Effector memory CD4-positive, alpha-beta T cell (primary cell): ENCODE measurements around the gene NYNRIN.

Experiments used
- DNase-seq, 3 donors: peaks; one replicate each; pipeline ENCODE4 v3.0.0-alpha.2; 2020
- H3K27ac ChIP-seq: 2 replicates; pipeline ENCODE4 v1.7.0; 2013; ENCODE audit warnings: mild to moderate bottlenecking, low read length, moderate library complexity; ENCODE audit not compliant: insufficient read depth, poor library complexity, severe bottlenecking
- H3K27me3 ChIP-seq: replicated peaks from 2 replicates; pipeline ENCODE4 v1.7.0; 2013; ENCODE audit warnings: mild to moderate bottlenecking, low read length; ENCODE audit not compliant: insufficient read depth, control insufficient read depth, poor library complexity, severe bottlenecking
- H3K36me3 ChIP-seq: 2 replicates; pipeline ENCODE4 v1.7.0; 2013; ENCODE audit warnings: mild to moderate bottlenecking, low read length, moderate library complexity; ENCODE audit not compliant: control insufficient read depth, insufficient read depth
- H3K4me1 ChIP-seq: 2 replicates; pipeline ENCODE4 v1.7.0; 2013; ENCODE audit warnings: low read length, mild to moderate bottlenecking; ENCODE audit not compliant: control insufficient read depth, insufficient read depth, poor library complexity, severe bottlenecking
- H3K4me3 ChIP-seq: 2 replicates; pipeline ENCODE4 v1.7.0; 2013; ENCODE audit warnings: low read length, low read depth, mild to moderate bottlenecking; ENCODE audit not compliant: insufficient read depth, poor library complexity, severe bottlenecking
- H3K9me3 ChIP-seq: 2 replicates; pipeline ENCODE4 v1.7.0; 2013; ENCODE audit warnings: mild to moderate bottlenecking, low read length, moderate library complexity; ENCODE audit not compliant: control insufficient read depth

NYNRIN gene

DNA sequence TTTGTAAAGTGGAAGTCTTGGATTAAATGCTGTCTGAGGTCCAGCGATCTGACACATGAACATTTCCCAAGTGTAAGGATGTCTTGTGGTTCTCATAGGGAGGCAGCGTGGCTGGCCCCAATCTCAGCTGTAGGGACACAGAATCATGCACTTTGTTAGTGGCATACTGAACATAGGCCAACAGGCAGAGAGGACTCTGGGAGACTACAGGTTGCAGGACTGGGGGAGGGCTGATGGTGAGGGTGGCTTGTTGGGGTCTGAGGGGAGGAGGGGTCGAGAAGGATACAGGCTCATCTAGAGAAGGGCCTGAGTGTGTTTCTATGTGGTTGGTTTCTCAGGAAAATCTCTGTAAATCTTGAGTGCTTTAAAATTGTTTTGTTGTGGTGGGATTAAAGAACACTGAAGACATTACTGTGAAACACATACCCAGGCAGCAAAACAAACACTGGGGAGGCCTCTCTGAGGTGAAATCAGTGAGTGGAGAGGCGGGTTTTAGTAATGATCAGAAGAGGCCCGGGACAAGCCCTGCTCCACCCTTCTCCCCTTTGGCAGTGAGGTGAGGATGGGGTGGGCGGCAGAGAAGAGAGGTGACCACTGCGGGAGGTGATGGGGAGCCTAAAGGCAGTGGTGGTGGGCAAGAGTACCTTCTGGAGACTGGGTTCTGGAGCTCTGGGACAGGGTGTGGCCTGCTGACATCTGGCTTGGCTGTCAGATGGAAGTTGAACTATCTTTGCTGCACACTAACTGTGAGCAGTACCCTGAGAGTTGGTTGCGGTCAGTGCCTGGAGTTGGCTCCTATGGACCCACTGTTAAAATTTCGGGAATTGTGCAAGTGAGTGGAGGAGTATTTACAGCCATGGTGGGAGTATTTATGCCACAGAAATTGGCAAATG is 3.3 kb downstream of the NYNRIN start:
- Histone ChIP-seq H3K4me1 (peaks cover 6% of the 10 kb centered on the region), H3K4me3 (no peak overlapping the region)
- DNase-seq: no peak

DNA sequence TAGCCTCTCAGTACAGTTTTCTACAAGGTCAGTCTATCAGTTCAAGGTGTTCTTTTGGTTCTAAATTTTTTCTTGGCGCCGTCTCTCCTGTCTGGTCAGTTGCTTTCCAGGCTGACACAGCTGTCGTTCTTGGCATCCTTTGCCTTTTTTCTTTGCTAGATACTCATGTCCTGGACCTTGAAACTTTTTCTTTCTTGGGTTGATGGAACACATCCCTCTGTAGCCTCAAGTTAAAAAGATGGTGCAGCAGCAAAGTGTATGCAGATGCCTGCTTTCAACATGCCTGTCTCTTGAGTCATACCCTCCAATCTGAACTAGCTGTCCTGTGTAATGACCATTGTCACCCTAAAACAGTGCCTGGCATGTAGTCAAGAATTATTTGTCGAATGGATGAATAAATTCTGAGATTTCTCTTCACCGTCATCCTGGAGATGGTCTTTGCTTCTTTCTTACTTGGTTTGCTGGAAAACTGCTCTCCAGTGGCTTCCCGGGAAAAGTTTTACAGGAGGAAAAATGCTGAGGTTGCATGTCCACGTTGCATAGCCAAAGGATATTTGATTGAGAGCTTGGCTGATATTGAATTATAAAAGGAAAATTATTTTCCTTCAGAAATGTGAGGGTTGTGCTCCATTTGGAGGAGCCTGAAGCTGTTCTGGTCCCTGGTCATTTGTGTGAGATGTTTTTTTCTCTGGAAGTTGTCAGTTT is 4.6 kb downstream of the NYNRIN start:
- H3K4me3 ChIP-seq: no peak overlapping the region
- H3K4me1 ChIP-seq: peaks cover 6% of the 10 kb centered on the region
- no peaks in the 10 kb centered on the region for H3K27me3 ChIP-seq
- H3K9me3 ChIP-seq: no peaks in the 10 kb centered on the region
- no peak overlapping the region for H3K27ac ChIP-seq
- DNase-seq: no peak
- H3K36me3 ChIP-seq: no peaks in the 10 kb centered on the region

More for the DNA sequence above, 3.3 kb downstream of the NYNRIN start:
- H3K36me3 ChIP-seq: no peaks in the 10 kb centered on the region
- H3K27me3 ChIP-seq: no peaks in the 10 kb centered on the region
- H3K27ac ChIP-seq: no peak overlapping the region
- no peaks in the 10 kb centered on the region for H3K9me3 ChIP-seq

DNA sequence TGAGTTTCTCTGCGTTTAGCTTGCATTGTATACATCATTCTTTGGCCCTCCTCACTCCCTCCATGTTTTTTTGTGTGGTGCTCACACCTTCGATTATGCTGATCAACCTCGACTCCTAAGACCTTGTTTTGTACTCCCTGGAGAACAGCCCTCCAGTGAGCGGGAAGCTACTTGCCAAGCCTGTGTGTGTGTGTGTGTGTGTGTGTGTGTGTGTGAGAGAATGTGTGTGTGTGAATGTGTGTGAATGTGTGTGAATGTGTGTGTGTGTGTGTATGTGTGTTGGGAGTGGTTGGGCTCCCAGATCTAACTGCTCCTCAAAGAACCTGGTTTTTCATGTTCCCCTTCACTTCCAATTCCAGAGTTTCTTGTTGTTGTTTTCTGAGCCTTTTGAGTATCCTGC is 6.0 kb downstream of the NYNRIN start:
- Histone ChIP-seq H3K36me3 (no peaks in the 10 kb centered on the region), H3K4me1 (no peaks in the 10 kb centered on the region), H3K9me3 (no peaks in the 10 kb centered on the region), H3K27ac (no peak overlapping the region), H3K4me3 (no peak overlapping the region), H3K27me3 (no peaks in the 10 kb centered on the region)
- no peak for DNase-seq

DNA sequence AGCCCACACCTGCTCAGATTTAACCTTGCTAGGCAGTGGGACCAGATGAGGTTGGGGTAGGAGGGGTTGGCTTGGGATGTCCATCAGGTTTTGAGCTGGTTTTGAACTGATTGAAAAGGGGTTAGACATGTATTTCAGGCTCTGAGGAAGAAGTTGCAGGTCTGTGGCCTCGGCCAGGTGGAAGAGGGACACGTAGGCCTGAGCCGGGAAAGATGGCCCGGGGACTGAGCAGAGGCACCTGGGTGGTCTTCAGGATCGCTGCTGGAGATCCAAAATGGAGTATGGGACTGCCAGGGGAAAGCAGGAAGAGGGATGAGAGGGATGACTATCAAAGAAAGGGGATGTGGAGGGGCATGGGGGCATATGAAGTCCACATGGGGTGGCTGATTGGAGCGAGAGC is 7.6 kb downstream of the NYNRIN start:
- H3K4me1 ChIP-seq: no peaks in the 10 kb centered on the region
- no peaks in the 10 kb centered on the region for H3K27me3 ChIP-seq
- no peaks in the 10 kb centered on the region for H3K9me3 ChIP-seq
- H3K27ac ChIP-seq: no peak overlapping the region
- DNase-seq: no peak
- no peaks in the 10 kb centered on the region for H3K36me3 ChIP-seq
- H3K4me3 ChIP-seq: no peak overlapping the region

DNA sequence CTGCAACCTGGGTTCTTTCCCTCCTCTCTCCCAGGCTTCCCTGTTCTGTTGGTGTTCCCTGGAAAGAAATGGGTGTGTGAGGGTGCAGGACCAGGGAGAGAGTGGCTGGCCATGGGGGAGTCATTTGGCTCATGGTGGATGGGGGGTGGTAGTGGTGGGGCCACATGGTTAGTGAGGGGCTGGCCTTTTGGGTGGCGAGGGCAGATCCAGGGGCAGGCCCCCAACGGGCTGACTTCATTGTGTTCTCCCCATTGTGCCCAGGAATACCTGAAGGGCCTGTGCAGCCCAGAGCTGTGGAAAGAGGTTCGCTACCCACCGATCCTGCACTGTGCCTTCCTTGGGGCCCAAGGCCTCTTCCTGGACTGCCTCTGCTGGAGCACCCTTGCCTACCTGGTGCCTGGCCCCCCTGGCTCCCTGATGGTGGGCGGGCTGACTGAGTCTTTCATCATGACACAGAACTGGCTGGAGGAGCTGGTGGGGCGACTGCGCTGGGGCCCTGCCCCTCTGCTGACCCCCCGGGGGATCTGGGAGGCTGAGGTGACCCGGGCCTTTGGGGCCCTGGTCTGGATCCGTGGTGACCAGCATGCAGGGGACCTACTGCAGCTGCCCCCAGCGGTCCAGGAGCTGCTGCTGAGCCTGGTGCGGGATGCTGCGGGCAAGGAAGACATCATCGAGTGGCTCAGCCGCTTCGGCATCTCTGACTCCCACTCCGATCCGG is 9.0 kb downstream of the NYNRIN start:
- H3K4me3 ChIP-seq: no peak overlapping the region
- H3K27ac ChIP-seq: no peak overlapping the region
- no peaks in the 10 kb centered on the region for H3K4me1 ChIP-seq
- H3K27me3 ChIP-seq: no peaks in the 10 kb centered on the region
- H3K36me3 ChIP-seq: no peaks in the 10 kb centered on the region
- no peak for DNase-seq
- H3K9me3 ChIP-seq: no peaks in the 10 kb centered on the region

DNA sequence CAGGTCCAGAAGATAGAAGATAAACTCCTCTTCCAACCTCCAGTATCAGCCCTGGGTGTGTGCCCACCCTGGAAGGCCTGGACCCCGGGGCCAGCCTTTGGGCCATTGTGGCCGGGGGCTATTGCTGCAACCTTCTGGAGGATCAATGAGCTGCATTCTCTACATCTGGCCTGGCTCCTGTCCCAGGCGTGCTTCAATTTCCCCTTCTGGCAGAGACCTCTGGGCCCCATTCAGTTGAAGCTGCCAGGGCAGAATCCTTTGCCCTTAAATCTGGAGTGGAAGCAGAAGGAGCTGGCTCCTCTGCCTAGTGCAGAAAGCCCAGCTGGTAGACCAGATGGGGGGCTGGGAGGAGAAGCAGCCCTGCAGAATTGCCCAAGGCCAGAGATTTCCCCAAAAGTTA is 10.0 kb downstream of the NYNRIN start:
- no peak overlapping the region for H3K4me3 ChIP-seq
- no peak for DNase-seq
- H3K27ac ChIP-seq: no peak overlapping the region
- H3K27me3 ChIP-seq: no peaks in the 10 kb centered on the region
- H3K9me3 ChIP-seq: no peaks in the 10 kb centered on the region
- no peaks in the 10 kb centered on the region for H3K4me1 ChIP-seq
- no peaks in the 10 kb centered on the region for H3K36me3 ChIP-seq

DNA sequence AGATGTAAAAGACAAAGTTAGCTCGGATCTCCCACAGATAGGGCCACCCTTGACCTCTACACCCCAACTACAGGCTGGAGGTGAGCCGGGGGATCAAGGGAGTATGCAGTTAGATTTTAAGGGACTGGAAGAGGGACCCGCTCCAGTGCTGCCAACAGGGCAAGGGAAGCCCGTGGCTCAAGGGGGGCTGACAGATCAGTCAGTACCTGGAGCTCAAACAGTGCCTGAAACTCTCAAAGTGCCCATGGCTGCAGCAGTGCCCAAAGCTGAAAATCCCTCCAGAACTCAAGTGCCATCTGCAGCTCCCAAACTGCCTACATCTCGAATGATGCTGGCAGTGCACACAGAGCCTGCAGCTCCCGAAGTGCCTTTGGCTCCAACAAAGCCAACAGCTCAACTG is 10.4 kb downstream of the NYNRIN start:
- Histone ChIP-seq H3K4me1 (no peaks in the 10 kb centered on the region), H3K36me3 (no peaks in the 10 kb centered on the region), H3K27me3 (no peaks in the 10 kb centered on the region), H3K9me3 (no peaks in the 10 kb centered on the region), H3K4me3 (no peak overlapping the region), H3K27ac (no peak overlapping the region)
- DNase-seq: no peak

DNA sequence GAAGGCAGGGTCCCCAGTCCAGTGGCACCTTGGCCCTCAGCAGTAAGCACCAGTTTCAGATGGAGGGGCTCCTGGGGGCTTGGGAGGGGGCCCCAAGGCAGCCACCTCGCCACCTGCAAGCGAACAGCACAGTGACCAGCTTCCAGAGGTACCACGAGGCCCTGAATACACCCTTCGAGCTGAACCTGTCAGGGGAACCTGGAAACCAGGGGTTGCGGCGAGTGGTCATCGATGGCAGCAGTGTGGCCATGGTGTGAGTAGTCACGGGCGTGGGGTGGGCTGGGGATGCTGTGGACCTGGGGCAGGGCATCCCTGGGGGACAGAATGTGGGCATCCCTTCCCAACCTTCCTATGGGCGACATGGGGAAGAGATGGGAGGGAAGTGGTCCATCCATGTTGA is 11.2 kb downstream of the NYNRIN start:
- Histone ChIP-seq H3K27me3 (no peaks in the 10 kb centered on the region), H3K36me3 (no peaks in the 10 kb centered on the region), H3K27ac (no peak overlapping the region), H3K4me3 (no peak overlapping the region), H3K9me3 (no peaks in the 10 kb centered on the region), H3K4me1 (no peaks in the 10 kb centered on the region)
- DNase-seq: no peak

DNA sequence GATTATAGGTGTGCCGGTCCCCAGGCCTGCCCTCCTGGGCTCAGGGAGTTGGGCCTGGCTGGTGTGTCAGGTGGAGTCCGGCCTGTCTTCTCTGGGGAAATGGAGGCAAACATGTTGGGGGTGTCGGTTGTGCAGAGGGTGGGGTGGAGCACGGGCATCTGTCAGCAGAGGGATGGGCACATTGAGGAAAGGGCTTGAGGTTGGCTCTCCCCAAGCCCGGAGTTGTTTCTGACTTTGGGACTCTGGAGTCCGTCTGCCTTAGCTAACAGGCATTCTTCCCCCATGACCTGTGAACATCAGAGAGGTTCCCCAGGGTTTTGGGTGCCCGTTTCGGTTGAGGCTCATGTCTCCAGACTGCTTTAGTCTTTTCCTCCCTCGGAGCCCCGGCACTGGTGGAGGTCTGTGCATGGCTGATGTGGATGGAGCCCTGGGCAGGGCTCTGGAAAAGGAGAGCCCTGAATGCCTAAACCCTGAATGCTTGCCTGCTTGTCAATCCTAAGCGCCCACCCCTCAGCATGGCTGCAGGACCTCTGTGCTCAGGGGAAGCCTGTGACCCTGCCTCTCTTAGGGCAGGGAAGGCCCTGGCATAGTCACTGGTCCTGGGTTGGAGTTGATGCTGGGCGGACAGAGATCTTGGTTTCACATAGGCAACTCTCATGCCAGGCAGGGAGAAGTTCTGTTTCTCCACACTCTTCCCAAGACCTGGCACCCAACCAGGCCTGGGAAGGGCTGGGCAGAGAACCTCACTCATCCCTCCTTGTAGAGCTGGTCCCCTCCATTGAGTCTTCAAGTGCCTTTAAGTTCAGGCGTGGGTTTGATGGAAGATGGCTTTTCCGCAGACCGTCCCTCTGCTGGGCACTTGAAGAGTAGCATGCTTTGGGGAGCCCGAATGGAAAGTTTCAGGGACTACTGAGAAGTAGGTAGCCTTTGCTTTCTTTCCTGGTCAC is 12.9 kb downstream of the NYNRIN start:
- H3K27me3 ChIP-seq: no peaks in the 10 kb centered on the region
- DNase-seq: no peak
- H3K27ac ChIP-seq: no peak overlapping the region
- no peaks in the 10 kb centered on the region for H3K9me3 ChIP-seq
- no peak overlapping the region for H3K4me3 ChIP-seq
- H3K4me1 ChIP-seq: no peaks in the 10 kb centered on the region
- H3K36me3 ChIP-seq: no peaks in the 10 kb centered on the region
